NOMO-1 treated with DMSO at 0.1 percent for 48 hours (cell line): ENCODE results near the gene PTOV1.
A peak's percentile ranks its signal among the peaks of the same experiment; 100 is the strongest.

Experiments used
- DNase-seq: peaks from one replicate; lab custom pipeline; 2025; ENCODE audit not compliant: unreplicated experiment; lab: John Stamatoyannopoulos, UW

PTOV1 gene

GRCh38 chr19:49873129-49873521 lies 22.2 kb downstream of the PTOV1 start:
- no peak for DNase-seq

DNA sequence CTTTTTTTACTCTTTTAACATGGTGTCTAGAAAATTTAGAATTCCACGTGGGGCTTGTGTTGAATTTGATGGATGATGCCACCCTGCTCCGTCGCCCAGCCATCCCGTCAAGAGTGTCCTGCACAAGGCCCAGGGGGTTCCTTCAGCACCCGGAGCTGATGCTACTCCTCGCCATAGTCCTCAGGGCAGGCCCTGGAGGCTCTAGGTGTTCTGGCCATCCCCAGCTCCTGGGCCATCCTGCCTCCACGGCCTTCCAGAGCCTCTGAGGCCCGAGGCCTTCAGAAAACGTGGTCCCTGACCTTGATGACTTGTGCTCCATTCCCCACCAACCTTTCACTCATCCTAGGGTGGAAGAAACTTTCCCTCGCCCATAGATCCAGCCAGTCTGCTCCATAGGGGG lies 22.9 kb downstream of the PTOV1 start:
- DNase-seq, result no peak

- no peak for DNase-seq
Measured at GRCh38 chr19:49874503-49875157, 23.7 kb downstream of the PTOV1 start.

DNA sequence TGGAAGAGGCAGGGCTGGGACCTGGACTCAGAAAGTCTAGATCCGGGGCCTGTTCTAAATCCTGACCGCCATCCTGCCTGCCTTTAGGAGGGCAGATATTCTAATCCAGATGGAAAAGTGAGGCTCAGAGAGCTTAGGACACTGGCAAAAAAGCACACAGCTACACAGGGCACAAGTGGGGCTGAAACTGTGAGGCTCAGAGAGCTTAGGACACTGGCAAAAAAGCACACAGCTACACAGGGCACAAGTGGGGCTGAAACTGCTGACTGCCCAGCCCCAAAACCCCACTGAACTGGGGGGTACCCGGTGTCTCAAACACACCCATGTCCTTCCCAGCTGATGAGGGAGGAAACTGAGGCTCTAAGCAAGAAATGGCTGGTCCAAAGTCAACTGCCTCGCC lies 24.2 kb downstream of the PTOV1 start:
- no peak for DNase-seq

DNA sequence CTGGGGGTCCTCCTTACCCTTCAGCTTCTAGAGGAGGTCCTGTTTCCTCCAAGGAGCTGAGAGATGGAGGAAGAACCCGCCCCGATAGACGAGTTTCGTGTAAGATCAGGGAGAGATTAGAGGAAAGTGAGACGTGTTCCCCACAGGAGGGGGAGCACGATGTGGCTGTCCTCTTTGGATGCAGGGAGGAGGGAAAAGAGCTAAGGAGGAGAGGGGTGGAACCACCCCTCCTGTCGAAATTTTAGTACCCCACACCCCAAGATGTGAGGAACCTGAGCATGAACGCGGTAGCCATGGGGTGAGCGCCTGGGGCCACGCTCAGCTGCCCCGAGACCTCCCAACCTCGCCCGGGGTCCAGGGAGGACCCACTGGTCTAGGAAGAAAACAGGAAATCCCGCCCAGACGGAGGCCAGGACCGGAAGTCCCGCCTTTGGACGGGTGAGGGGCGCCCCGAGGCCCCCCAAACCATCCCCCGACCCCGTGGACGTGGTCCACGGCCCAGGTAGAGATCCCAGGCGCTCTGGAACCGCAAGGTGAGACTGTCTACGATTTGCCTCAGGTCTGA lies 25.0 kb downstream of the PTOV1 start:
- no peak for DNase-seq

DNA sequence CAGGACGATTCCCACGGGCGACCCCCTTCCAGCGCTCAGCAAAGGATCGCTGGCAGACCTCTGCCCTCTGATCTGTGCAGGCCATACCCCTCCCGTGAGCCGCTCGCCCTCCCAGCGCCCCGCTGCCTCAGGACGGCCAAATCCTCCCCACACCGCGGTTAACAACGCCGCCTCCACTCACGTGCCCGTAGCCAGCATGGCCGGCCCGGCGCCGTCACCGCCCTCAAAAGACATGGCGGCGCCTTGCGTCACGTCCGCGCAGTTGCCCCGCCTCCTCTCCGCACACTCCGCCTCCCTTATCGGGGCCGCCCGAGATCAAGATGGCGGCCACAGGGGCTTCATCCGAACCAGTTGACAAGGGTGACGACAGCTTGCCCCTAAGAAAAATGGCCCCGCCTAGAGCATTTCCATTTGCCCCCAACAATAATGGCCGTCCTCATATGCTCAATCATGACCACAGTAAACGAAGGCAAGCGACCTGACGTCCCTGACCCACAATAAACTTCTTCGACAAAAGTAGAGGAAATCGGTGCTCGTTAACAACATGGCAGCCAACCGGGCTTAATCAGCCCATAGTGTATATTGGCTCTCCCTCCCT lies 25.6 kb downstream of the PTOV1 start:
- peak; percentile 98 for DNase-seq

- DNase-seq, result peak; percentile 99
Measured at GRCh38 chr19:49877020-49877878, 26.3 kb downstream of the PTOV1 start, which contains the start of the genes AKT1S1 and TBC1D17. Gene AKT1S1 (minus strand): TSS chr19:49877355. CDS start chr19:49873295, 4,060 bp downstream. Gene TBC1D17 (plus strand): TSS chr19:49877702. CDS start chr19:49877724, 22 bp downstream.

DNA sequence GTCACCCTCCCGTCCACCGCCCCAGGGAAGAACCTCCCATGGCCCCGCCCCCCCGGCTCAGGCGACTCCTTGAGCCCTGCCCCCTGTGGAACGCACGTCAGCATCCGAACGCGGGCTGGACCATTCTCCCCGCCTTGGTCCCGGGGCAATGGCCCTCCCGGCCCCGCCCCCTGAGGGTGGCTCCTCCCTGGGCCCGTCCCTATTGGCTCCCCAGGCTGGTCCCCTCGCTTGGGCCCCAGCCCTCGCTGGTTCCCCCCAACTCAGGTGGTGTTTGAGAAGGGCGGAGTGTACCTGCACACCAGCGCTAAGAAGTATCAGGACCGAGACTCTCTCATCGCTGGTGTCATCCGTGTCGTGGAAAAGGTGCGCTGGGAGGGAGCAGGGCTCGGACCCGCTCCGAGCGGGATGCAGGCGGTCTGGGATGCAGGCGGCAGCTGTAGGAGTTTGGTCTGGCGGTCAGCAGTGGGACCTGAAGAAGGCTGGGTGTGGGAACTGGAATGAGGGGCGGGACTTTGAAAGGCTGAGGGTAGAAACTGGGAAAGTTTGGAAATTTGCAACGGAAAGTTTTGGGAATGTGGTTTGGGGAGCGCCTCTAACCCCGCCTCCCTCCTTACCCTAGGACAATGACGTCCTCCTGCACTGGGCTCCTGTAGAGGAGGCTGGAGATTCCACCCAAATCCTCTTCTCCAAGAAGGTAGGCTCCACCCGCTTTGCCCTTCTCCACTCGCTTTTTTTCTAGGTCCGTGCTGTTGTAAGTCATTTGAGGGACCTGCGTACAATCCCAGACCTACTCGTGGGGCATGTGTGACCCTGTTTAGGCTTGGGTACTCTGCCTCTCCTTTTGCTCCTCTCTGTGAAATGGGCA lies 27.2 kb downstream of the PTOV1 start:
- peak; percentile 94 for DNase-seq

GRCh38 chr19:49878744-49879070 lies 27.7 kb downstream of the PTOV1 start:
- DNase-seq, result no peak

DNA sequence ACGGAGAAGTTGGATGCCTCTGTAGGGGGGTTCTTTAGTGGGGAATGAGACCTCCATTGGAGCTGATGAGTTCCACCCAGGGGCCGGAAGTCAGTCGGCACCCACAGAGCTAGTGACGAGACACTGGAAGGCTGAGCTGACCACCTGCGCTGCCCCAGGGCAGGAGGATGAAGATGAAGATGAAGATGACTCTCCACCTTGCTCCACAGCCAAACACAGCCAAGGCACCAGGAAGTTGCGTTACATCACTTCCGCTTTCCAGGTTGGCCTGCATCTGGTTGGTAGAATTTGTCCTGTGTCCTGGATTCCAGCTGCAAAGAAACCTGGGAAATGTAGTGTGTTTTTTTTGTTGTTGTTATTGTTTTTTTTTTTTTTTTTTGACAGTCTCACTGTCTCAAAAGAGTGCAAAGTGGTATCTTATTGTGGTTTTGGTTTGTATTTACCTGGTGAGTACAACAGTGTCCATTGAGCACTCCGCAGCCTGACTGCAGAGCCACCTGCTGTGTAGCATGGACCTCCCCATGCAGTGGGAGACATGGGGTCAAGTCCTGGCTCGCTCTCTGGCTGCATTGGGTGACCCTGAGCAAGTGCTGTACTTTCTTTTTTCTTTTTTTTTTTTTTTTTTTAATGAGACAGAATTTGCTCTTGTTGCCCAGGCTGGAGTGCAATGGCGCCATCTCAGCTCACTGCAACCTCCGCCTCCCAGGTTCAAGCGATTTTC lies 28.4 kb downstream of the PTOV1 start:
- peak; percentile 29 for DNase-seq

GRCh38 chr19:49880162-49880869 lies 29.4 kb downstream of the PTOV1 start:
- no peak for DNase-seq

- no peak for DNase-seq
Measured at GRCh38 chr19:49881186-49881585, 30.2 kb downstream of the PTOV1 start.

DNA sequence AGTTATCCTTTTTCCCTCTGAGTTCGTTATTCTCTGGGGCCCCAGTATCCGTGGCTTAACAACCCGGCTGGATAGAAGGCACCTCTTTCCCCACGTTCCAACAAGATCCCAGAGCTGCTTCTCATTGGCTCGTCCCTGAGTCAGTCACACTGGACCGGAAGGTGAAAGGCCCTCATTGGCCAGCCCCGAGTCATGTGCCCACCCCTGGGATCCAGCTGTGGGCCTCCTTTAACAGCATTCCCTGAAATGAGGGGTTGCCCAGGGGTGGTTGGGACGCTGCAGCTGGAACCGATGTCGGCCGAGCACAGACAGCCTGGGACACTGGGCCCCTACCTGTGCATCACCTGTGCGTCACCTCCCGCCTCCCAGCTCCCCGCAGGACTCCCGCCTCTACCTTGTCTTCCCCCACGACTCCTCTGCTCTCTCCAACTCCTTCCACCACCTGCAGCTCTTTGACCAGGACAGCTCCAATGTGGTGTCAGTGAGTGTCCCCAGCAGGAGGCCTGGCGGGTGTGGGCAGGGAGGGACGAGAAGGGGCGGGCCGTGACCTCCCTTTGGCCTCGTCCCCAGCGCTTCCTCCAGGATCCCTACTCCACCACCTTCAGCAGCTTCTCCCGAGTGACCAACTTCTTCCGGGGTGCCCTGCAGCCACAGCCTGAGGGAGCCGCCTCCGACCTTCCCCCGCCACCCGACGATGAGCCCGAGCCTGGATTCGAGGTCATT lies 30.9 kb downstream of the PTOV1 start:
- DNase-seq, result no peak

GRCh38 chr19:49882643-49883042 lies 31.7 kb downstream of the PTOV1 start:
- no peak for DNase-seq

DNA sequence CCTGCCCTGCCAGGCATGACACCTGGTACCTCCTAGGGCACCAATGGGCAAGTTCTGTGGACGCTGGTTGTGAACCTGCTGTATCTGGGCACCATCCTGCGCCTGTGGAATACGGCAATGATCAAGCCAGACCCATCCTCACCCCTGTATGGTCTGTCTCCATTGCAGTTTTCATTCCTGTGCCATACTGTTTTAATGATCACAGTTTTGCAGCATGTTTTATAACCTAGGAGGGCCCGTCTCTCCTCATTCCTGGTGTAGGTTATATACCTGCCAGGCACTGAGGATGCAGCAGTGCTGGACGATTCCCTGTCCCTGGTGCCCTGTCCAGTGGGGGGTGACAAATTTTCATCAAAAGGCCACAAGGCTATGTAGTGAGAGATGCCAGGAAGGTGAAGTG lies 32.1 kb downstream of the PTOV1 start:
- no peak for DNase-seq

DNA sequence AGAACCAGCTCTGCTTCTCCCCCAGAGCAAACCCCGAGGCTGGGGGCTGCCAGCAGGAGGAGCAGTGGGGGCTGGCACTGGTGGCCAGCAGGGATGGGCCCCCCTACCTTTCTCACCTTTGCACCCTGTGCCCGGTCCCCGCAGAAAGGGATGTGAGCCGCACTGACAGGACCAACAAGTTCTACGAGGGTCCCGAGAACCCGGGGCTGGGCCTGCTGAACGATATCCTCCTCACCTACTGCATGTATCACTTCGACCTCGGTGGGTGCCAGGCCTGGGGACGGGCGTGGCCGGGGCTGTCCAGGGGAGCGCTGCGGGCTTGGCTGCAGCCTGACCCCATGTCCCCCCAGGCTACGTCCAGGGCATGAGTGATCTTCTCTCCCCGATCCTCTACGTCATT lies 33.1 kb downstream of the PTOV1 start:
- no peak for DNase-seq

DNA sequence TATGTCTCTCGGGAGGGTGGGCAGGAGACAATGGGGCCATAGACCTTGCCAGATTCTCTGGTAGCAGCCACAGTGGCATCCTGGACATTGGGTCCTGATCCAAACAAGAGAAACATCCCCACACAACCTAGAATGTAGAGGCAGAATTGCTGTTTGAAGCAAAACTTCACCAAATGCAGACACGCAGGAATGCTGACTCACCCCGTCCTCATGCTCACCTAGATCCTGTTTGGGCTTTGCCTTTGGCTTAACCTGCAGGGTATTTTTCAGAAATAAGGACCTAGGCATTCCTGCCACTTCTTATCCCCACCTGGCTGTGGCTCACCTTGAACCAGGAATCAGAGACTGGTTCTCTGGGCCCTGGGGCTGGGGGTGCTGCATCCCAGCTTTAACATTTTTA lies 33.8 kb downstream of the PTOV1 start:
- no peak for DNase-seq

- DNase-seq, result no peak
Measured at GRCh38 chr19:49887037-49887664, 36.2 kb downstream of the PTOV1 start.
